Spleen (tissue), 7 donors: ENCODE results near the gene SORL1.

Source experiments
- POLR2A ChIP-seq, 3 donors: fragments of 450-650 bp; IDR thresholded peaks; one replicate each; pipeline ENCODE4 v1.5.1; 2017; ENCODE audit warnings: antibody characterized with exemption in 3 of 3, mild to moderate bottlenecking in 1 of 3
- POLR2AphosphoS5 ChIP-seq, 3 donors: sonication (generic); formaldehyde crosslinking; IDR thresholded peaks; one replicate each; pipeline ENCODE4 v1.5.1; 2017; ENCODE audit warnings: antibody characterized with exemption in 3 of 3
- TF ChIP-seq, protein P1 (sequence below), 11 experiments: fragments of 200-600 bp in 7 of 11; fragments of 450-650 bp in 4 of 11; sonication (generic) in 4 of 11; IDR thresholded peaks in 8 of 11; conservative IDR thresholded peaks in 3 of 11; 1 replicate in 7 of 11; 2 replicates in 4 of 11; pipeline versions ENCODE4 v1.4.0 to v1.8.0; 2016 to 2021; ENCODE audit warnings: antibody characterized with exemption in 11 of 11, inconsistent platforms in 4 of 11, mild to moderate bottlenecking in 1 of 11
- donor health status: DM: no; HTN: no; CAD: no; lungs with moderate emphysema.
- donor health status: DM: no; HTN: no; CAD: no.
- donor health status: DM: no; HTN: no; CAD: no.

DNA sequence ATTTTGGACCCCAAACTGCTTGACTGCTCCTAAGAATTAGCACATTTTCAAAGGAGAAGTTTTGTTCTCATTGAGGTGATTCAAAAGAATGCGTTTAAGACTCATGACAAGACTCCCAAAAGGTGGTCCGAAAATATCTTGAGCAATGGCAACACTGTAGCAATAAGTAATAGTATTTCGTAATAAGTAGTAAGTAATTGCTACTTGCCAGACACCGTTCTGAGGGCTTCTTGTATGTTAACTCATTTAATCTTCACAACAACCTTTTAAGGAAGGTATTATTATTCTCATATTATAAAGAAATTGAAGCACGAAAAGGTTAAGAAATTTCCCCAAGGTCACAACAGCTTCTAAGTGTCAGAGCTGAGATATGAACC is 184.7 kb downstream of the SORL1 start:
- TF ChIP-seq, protein P1, sequence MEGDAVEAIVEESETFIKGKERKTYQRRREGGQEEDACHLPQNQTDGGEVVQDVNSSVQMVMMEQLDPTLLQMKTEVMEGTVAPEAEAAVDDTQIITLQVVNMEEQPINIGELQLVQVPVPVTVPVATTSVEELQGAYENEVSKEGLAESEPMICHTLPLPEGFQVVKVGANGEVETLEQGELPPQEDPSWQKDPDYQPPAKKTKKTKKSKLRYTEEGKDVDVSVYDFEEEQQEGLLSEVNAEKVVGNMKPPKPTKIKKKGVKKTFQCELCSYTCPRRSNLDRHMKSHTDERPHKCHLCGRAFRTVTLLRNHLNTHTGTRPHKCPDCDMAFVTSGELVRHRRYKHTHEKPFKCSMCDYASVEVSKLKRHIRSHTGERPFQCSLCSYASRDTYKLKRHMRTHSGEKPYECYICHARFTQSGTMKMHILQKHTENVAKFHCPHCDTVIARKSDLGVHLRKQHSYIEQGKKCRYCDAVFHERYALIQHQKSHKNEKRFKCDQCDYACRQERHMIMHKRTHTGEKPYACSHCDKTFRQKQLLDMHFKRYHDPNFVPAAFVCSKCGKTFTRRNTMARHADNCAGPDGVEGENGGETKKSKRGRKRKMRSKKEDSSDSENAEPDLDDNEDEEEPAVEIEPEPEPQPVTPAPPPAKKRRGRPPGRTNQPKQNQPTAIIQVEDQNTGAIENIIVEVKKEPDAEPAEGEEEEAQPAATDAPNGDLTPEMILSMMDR (IDR thresholded peaks at IDR 0.05 in 8 of 11, conservative IDR thresholded peaks at IDR 0.05 in 3 of 11) = no peak
- TF ChIP-seq POLR2A (IDR thresholded peaks at IDR 0.05) (no peak), POLR2AphosphoS5 (IDR thresholded peaks at IDR 0.05) (no peak)
